RCC 7860 (cell line): Measurements from ENCODE around the gene NEK5.

Experiments
- DNase-seq: peaks from one replicate; pipeline ENCODE4 v3.0.0-alpha.2; 2015; ENCODE audit warnings: low spot score
- FAIRE-seq: peaks from 2 replicates; lab custom pipeline; 2012; peaks lifted over from hg19 to GRCh38; lab: Jason Lieb, UNC

NEK5 gene

DNA sequence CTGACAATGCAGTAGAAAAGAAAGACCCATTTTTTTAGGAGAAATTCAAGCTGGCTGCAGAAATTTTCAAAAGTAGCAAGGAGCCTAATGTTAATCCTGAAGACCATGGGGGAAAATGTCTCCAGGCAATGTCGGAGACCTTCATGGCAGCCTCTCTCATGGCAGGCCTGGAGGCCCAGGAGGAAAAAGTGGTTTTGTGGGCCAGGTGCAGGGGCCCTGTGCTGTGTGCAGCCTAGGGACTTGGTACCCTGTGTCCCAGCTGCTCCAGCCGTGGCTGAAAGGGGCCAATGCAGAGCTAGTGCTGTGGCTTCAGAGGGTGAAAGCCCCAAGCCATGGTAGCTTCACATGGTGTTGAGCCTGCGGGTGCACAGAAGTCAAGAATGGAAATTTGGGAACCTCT, 112.6 kb downstream of the NEK5 start:
- FAIRE-seq (no peak), DNase-seq (no peak)

DNA sequence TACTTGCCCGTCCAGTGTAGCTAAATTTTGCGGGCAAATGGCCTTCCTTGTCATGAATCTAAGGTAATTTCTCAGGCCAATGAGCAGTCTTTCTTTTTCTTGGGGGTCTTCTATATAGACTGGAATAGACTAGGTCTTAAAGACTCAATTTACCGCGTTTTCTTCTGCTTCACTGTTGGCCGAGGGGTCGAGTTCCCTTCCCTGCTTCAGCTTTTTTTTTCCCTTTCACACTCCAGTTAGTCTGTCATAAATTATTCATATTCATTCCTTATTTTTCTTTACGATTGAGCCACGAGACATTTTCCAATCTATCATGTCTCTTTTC, 116.4 kb downstream of the NEK5 start:
- FAIRE-seq (no peak), DNase-seq (no peak)

DNA sequence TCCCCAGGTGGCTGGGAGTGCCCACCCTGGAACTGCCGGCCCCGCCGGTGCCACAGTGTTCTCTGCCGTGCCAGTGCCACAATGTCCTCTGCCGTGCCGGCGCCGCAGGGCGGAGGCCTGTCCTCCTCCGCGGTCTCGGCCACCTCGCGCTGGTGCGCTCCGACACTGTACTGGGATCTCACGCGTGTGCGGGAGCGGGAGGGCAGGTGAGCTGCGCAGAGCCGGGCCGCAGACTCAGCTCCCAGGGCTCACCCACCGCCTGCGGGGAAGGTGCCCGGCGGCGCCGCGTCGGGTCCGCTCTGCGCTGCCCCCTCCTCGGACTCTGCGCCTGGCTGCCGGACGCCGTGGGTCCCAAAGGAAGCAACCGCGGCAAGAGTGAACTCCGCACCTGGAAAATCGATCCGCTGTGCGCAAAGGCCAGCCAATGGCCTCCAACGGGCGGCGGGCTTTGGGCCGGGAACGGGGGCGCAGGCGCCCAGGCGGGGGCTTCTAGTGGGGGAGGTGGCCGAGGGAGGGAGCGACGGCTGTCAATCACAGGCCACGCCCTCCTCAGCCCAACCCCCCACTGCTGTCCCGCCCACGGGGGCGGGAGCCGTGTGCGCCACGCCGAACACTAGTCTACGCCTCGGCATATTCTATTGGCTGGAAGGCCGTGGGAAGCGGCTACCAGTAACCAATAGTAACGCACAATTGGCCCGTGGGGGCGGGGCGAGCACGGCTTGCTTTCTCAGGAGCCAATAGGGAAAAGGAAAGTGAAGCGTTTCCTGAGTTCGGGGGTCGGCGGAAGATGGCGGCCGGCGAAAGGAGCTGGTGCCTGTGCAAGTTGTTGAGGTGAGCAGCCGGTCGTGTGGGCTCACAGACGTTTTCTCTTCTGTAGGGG, 117.0 kb downstream of the NEK5 start, which contains the start of gene ALG11:
TSS of gene ALG11 (plus strand) at position 767 of the 880 bp plus-strand sequence. CDS start at position 788, 21 bp downstream.
- DNase-seq = peak; percentile 92
- peak; percentile 75 for FAIRE-seq

DNA sequence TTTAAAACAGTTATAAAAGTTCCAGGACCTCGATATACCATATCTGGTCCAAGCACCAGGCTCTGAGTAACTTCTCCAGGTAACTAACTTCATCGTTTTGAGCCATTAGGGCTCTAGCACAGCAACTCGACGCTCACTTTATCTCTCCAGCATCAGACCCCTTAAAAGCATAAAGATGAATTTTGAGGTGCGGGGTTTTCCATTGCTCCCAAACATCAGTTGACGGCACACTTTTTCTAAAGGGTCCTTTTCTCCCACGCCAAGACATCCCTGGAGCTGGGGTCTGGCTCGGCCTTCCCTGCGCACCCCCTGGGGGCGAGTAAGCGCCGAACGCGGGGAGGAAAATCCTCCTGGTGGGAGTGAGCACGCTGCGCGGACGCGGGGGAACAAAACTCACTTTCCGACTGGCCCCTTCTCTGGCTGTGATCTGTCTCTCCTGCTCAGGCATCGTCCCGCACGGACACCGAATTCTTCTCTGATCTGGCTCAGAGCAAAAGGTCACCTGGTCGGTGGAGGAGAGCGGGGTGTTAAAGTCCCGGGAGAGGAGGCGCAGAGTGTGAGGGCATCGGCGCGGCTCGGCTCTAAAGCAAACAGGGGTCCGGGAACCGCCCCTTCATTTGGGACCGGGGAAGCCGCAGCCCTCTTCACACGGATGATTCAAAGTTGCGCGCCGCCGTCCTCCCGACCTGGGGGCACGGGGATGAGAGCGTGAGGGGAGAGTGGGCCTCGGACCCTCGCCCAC, 117.8 kb downstream of the NEK5 start, which contains the start of gene ATP7B:
TSS of gene ATP7B (minus strand) at position 561 of the 742 bp plus-strand sequence. CDS start at position 448, 113 bp downstream.
- DNase-seq = no peak
- FAIRE-seq = no peak

DNA sequence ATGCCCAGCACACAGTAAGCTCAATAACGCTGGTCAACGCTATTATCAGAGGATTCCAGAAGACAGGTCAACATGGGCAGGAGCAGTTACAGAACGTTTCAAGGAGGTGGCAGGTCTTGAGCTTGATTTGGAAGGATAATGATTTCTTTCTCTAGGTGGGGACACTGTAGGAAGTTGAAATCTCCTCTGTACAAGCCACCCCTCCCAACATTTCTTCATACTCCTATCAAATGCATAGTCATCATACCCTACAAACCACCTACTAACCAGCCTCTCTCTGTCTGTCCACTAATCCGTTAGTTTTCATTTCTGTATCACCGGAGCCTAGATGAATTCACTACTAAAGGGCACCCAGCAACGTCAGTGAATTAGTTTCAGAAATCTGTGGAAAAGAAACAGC, 118.9 kb downstream of the NEK5 start:
- FAIRE-seq = no peak
- DNase-seq = no peak

DNA sequence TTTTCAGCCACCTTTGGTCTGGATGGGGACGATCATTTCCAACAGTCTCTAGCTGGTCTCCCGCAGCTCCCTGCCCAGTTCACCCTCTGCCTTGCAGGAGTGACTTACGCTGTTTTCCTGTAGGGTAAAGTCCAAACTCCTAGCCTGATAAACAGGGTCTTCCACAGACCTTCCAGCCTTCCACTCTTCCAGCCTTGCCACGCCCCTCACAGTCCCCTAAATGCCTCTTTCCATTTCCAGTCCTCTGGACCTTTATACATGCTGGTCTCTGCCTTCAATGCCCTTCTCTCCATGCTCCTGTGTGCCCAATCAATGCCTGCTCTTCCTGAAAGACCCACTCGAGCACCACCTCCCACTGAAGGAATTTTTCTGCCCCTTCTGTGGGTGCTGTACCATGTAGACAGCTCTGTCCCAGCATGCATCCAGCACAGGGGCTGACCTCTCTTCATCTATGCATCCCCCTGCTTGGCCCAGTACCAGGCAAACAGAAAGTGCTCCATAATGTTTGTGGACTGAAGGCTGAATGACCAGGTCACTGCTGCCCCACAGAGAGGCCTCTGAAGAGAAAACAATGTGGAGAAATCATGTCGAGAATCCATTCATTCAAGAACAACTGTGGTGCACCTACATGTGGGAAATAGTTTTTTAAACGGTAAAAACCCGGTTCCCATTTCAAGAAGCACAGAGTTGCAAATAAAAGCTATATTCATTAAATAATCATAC, 122.2 kb downstream of the NEK5 start:
- FAIRE-seq (no peak), DNase-seq (no peak)

DNA sequence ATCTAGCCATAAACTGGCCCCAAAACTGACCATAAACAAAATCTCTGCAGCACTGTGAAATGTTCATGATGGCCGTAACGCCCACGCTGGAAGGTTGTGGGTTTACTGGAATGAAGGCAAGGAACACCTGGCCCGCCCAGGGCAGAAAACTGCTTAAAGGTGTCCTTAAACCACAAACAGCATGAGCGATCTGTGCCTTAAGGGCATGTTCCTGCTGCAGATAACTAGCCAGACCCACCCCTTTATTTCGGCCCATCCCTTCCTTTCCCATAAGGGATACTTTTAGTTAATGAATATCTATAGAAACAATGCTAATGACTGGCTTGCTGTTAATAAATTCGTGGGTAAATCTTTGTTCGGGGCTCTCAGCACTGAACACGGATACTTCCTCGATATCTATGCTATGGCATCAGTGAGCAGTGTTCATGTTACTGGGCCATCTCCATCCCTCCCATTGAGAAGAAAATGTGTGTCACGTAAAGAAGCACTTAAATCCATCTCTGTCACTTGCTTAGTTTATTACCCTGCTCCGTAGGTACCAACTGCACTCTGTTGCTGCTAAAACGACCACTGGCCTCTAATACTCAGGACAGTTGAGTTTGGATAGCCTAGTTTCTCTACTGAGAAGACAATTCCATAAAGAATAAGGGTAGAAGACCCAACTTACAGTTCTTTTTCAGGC, 122.9 kb downstream of the NEK5 start:
- FAIRE-seq (no peak), DNase-seq (no peak)

DNA sequence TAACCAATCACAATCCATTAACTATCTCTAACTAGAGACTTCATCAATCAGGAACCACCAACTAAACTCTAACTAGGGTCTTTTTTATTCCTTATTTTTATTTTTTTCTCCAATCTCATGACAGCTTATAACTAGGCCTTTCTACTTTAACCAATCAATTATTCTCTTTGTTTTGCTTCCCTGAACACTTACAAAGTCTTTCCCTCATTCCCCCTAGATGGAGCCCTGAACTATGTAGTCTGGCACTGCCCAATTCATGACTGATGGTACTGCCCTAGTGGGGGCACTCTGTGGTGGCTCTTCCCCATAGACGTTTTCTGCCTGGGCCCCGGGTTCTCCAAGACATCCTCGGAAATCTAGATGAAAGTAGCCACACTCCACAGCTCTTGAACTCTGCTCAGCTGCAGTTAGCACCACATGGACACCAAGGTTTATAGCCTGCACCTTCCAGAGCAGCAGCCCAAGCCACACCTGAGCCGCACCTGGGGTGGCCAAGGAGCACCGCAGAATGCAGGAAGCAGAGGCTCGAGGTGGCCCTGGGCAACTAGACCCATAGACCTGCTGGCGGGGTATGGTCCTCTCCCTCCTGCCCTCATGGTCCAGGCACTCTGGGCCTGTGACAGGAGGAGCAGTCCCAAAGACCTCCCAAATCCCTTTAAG, 124.2 kb downstream of the NEK5 start:
- DNase-seq (no peak), FAIRE-seq (no peak)

DNA sequence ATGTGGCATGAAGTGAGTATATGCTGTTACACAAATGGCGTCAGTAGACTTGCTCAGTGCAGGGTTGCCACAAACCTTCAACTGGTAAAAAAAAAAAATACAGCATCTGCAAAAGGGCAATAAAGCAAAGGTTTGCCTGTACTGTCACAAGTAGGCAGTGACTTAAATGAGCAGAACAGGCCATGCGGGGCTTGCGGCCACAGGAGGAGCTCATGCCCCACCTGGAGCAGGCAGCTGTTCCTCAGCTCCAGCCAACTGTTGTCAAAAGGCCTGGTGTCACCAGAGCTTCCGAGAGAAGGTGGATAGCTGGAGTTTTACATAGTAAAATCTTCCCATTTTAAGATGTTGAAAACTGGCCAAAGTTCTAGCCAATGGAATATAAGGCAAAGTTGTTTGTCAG, 125.3 kb downstream of the NEK5 start:
- FAIRE-seq = no peak
- no peak for DNase-seq

DNA sequence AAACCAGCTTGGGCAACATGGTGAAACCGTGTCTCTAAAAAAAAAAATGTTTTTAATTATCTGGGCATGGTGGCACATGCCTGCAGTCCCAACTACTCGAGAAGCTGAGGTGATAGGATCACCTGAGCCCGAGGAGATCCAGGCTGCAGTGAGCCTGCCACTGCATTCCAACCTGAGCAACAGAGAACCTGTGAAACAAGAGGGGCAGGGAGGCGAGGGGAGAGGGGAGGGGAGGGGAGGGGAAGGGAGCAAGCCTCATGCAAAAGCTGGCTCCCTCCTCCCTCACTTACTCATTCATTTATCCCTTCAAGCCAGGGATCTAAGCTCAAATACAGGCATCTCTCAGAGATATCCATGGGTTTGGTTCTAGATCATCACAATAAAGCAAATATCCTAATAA, 126.5 kb downstream of the NEK5 start:
- FAIRE-seq = no peak
- DNase-seq = no peak

DNA sequence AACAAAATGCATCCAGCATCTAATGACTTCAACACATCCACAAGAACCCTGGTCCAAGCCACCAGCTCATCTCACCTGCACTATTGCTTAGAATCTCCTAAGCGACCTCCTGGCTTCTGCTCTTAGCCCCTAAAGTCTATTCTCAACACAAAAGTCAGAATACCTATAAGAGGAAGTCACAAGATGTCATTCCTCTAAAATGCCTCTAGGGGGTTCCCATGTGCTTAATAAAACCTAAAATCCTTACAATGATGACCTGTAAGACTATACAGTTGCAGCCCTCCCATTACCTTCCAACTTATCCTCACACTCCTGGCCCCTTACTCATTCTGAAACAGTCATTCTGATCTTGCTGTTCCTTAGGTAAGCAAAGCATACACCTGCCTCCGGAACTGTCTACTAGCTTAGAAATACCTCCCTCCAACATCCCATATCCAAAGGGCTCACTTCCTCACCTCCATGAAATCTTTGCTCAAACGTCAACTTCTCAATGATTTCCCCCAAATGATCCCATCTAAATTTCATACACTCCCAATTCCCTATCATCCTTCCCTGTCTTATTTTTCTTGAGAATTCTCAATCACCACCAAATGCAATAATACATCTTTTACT, 127.6 kb downstream of the NEK5 start:
- FAIRE-seq (no peak), DNase-seq (peak; percentile 47)

DNA sequence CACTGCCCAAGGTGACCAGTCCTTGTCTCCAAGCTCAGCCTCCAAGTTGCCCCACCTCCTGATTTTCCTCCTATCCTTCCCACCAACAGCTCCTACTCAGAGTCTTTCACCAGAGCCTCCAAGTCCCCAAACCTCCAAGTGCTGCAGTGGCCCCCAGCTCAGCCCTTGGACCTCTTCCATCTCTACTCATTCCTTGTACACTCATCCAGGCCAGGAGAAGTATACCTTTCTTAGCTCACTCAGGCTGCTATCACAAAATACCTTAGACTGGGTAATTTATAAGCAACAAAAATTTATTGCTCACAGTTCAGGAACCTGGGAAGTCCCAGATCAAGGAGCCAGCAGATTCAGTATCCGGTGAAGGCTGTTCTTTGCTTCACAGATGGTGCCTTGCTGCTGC, 129.0 kb downstream of the NEK5 start:
- no peak for FAIRE-seq
- no peak for DNase-seq

DNA sequence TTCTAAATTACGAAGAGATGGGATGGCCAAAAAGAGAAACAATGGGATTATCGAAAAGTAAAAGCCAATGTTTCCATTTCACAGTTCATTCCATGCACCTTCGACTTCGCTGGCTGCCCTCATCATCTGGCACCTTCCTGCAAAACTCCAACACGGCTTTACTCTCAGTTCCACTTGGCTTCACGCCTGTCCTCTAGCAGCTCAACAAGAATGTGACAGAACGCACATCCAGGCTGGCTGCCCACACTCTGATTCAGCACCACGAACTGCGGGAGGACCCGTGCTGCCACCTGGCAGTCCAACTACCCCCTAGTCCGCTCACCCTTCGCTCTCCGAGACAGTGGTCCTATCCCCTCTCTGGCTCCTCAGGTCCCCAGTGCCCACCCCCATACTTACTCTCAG, 129.4 kb downstream of the NEK5 start:
- FAIRE-seq = no peak

DNA sequence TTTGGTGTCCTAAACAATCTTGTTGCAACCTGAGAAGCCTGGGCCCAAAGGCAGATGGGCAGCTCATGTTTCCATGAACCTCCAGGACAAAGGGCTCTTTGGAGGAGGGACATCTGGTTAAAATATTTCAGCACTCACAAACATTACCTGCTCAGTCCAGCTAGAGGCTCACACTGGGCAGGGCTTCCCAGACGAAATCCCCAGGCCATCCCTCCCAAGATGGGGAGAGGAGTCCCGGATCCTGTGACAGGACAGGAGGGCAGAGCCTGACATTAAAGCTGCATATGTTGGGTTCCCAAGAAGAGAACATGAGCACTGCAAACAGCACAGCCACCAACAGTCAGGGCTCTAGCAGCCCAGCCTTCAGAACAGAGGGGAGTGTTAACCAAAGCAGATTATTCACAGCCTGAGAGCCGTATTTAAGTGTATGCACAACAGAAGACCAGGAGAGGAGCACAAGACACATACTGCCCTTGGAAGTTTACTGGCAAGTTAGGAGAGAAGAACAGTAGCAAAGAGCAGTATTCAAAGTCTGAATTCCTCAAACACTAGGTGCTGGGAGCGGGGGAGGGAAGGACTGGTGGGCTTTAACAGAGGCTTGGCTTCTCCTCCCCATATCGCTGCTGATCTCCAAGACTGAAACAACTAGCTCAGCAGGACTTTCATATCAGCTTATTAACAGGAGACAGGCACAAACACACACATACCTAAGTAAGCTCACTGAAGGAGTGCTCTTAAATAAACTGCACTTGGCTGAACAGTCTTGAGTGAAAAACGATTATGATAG, 130.0 kb downstream of the NEK5 start:
- no peak for DNase-seq
- FAIRE-seq = no peak

More for the DNA sequence above, 129.4 kb downstream of the NEK5 start:
- DNase-seq = peak; percentile 24

DNA sequence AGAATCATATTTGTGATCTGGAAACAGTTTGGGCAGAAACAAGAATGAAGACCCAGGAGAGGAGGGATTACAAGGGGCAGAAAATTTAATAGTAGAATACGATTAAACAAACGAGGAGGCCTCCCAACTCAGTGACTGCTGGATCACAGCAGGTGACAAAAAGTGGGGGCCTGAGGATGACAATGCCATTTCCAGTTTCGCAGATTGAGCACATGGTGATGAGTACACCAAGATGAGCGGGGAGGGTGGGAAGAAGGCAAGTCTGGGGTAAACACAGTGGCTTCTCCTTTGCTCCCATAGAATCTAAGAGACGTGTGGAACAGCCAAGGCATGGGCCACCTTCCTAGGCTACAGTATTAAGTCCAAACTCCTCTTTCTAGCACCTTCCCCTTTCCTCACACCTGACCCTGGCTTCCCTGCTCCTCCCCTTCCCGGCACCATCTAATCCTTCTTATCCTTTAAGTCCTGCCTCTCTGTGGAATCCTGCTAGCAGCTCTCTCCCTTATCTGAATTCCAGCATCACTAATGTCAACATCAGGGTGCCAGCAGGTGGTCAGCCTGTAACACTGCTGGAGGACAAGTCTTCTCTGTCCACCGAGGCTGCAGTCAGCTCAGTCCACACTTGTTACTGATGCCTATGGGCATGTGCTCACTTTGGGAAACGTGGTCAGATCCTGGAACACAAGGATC, 131.1 kb downstream of the NEK5 start:
- FAIRE-seq = no peak

DNA sequence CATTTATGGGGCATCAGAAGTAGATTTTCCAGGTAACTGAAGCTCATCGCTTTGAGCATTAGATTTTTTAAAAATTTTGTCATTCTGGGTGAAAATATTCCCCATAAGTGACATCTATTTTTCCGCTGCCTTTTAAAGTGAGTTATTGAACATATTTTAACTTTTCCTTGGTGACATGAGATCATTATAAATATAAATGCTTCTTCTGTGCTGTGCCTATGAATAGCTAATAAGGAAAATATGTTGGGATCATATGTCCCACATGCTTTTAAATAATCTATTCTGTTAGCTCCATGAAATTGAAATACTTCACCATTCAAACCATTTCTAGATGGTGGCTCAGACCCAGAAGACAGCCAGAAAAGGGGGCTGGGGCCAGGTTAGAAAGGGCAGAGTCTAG, 131.7 kb downstream of the NEK5 start:
- no peak for DNase-seq
- no peak for FAIRE-seq

More for the DNA sequence above, 131.1 kb downstream of the NEK5 start:
- DNase-seq = no peak

DNA sequence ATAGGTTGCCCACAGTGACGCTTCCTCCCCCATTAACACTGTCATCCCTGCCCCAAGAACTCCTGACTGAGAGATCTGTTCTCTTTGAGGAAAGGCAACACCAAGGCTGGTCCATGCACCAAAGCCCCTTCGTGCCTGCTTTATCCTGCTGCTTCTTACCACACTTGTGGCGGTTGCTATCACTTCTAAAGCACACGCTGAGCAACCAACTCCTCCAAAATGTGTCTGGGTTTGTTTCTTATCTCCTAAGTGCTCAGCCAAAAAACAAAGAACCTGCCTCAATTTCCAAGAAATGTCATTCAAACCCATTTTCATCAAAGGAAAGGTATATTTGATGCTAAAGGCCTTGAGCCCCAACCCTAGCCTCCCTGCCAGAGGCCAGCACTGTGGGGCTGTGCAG, 132.2 kb downstream of the NEK5 start:
- FAIRE-seq (no peak), DNase-seq (no peak)
